NT2/D1 (cell line): ENCODE results near the gene ROBO3.

Experiments used
- SUZ12 ChIP-seq: IDR thresholded peaks from 2 replicates; pipeline ENCODE4 v1.6.1; 2011; ENCODE audit not compliant: insufficient read length, insufficient read depth; ENCODE audit errors: extremely low read depth
- YY1 ChIP-seq: IDR thresholded peaks from 2 replicates; pipeline ENCODE4 v1.6.1; 2011; ENCODE audit not compliant: insufficient read length, insufficient read depth
- ZNF274 ChIP-seq: IDR thresholded peaks from 2 replicates; pipeline ENCODE4 v1.6.1; 2011; ENCODE audit warnings: mild to moderate bottlenecking, low read depth, low read length

GRCh38 chr11:124841201-124841600 is 24.0 kb upstream of the ROBO3 start:
- TF ChIP-seq SUZ12 (no peak), YY1 (no peak), ZNF274 (no peak)
